SJSA1 (cell line): ENCODE measurements around the gene MAPKAPK3. TPM values are rescaled to one million over a fixed set of nuclear protein-coding genes. Genes with fewer than 3 reads are reported as not detected.
"Not testable (repeated sequence)": the region's sequence is repeated elsewhere in the genome, so short reads cannot be mapped to it uniquely, and the experiment has no call there.

Experiments used
- DNase-seq, 2 experiments: peaks; one replicate each; pipeline ENCODE4 v3.0.0-alpha.2; 2015 to 2020; ENCODE audit warnings: low spot score in 2 of 2, low read depth in 1 of 2
- H3K27ac ChIP-seq: fragments of 250-450 bp; sonication (Bioruptor Pico); 2 replicates; pipeline ENCODE4 v1.5.1; 2020; ENCODE audit warnings: mild to moderate bottlenecking, moderate library complexity
- H3K27me3 ChIP-seq: fragments of 250-450 bp; sonication (Bioruptor Pico); replicated peaks from 2 replicates; pipeline ENCODE4 v1.5.1; 2020; ENCODE audit warnings: mild to moderate bottlenecking, moderate library complexity
- H3K36me3 ChIP-seq: fragments of 250-450 bp; sonication (Bioruptor Pico); 2 replicates; pipeline ENCODE4 v1.5.1; 2020; ENCODE audit warnings: mild to moderate bottlenecking
- H3K4me1 ChIP-seq: fragments of 250-450 bp; sonication (Bioruptor Pico); replicated peaks from 2 replicates; pipeline ENCODE4 v1.6.1; 2021; ENCODE audit warnings: mild to moderate bottlenecking
- H3K4me3 ChIP-seq: fragments of 250-450 bp; sonication (Bioruptor Pico); 2 replicates; pipeline ENCODE4 v1.5.1; 2020; ENCODE audit warnings: mild to moderate bottlenecking
- H3K9me3 ChIP-seq: fragments of 250-450 bp; sonication (Bioruptor Pico); replicated peaks from 2 replicates; pipeline ENCODE4 v1.5.1; 2020; ENCODE audit warnings: mild to moderate bottlenecking
- total RNA-seq: library from RNA; depleted of rRNA; stranded (reverse); fragments of >200 nt; shearing (Covaris generic); gene quantifications from 2 replicates; pipeline ENCODE4 v1.2.3, GENCODE V29; 2014; rRNA removed

The MAPKAPK3 gene
- total RNA-seq, 1 experiment from 2014 or later: 7.3 TPM

DNA sequence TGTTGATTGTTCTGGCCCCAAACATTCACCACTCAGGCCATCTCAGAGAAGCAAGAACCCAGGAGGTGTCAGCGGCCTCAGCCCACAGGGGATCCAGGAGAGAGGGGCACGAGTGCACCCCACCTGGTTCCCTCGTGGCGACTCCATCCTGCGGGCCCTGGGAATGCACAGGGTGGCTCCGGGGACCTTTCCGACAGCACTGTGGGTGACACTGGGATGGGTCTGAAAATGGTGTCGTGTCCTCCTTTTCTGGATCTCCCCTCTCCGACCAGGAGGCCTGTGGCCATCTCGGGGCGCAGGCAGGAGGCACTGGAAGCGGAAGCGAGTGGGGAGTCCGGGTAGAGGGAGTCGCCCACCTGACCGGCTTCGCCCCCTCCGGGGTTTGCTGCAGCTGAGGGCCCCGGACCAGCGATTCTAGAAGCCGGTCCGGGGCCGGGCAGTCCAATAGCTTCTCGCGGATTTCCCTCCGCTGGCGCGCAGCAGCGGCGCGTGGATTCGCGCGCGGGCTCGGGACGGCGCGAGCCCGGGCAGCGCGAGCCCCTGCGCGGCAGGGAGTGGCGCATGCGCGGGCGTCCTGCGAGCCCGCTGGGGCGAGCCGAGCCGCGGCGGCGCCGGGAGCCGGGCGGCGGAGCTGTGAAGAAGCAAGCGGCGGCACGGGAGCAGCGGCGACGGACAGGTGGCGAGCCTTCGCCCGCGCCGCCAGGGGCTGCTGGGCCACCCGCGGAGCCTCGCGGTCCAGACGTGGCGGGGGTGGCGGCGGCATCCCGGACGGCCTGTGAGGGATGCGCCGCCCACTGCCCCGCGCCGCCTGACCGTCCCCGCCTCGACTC, 57.6 kb downstream of the MAPKAPK3 start, which contains the start of gene DOCK3:
DOCK3 (plus strand) TSS at position 579 of the 830 bp plus-strand sequence. CDS start 337 bp downstream, outside the sequence.
- no peaks in the 10 kb centered on the region for H3K36me3 ChIP-seq
- peak in 1 of 2 experiments; percentile 47 for DNase-seq
- peak within 1 kb of the TSS; percentile 21 for H3K4me3 ChIP-seq
- no peak within 1 kb of the TSS for H3K27ac ChIP-seq
- H3K4me1 ChIP-seq: peaks cover 26% of the 10 kb centered on the region
- no peaks in the 10 kb centered on the region; the same call in 1 of the 2 replicates for H3K9me3 ChIP-seq
- peaks cover 70% of the 10 kb centered on the region for H3K27me3 ChIP-seq

DNA sequence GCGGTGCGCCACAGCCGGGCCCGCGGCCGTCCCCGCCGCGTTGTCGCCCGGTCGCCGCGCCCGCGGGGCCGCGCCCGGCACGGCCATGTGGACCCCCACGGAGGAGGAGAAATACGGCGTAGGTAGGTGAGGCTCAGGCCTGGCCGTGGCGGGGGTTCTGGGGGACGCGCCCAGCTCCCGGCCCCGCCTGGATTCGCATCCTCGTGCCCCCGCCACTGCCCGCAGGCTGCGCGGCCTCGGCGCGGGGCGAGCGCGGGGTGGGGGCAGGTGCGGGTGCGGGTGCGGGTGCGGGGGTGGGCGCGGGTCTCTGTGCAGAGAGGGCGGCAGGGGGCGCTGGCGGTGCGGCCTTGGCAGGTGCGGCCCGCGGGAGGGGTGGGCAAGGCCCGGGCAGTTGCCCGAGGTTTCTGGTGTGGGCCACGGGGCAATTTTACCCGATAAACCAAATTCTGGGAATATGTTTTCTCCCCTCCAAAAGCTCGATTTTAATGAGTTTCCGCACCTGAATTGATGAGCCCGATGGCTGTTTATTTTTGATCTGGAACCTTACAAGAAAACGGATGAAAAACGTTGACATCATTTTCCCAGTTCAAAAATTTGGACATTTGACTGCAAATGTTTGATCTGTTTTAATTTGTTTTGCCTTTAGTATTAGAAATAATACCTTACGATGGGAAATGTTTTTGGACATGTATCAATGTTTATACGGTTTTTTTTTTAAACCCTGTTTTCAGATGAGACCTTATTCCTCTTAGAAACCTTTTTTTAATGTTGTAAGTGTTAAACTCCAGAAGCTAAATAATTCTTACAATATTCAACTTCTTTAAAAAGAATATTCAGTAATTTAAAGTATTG, 58.5 kb downstream of the MAPKAPK3 start:
- Histone ChIP-seq H3K4me3 (peak overlapping the region; percentile 21), H3K27ac (no peak overlapping the region), H3K36me3 (no peaks in the 10 kb centered on the region), H3K9me3 (no peaks in the 10 kb centered on the region; the same call in 1 of the 2 replicates), H3K4me1 (peaks cover 26% of the 10 kb centered on the region), H3K27me3 (peaks cover 73% of the 10 kb centered on the region)
- no peak for DNase-seq

DNA sequence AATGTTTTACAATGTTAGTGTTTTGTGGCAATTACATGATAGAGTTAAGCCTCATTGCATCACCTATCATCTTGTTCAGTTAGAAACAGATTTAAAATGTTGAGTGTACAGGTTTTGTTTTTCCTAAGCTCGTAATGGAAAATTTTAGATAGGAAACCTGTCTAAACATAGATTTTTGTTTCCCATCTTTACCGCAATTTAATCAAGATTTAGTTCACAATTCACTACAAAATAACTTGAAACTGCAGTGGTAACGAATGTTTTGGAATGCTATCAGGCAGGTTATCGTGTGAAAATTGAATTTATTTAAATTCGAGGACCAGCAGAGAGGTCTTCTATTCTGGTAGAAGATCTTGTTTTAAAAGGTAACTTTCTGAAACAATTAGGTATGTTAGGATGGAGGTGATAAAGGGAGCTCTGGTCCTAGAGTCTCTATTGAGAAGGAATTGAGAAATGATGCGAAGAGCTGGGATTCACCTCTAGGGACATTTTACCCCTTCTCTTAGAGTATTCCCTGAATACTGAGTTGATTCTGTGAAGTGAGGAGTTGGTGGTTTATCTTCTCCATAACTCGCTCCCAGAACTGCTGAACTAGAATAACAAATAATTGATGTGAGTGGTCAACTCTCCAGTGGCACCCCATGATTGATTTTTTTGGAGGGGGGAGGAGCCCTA, 59.2 kb downstream of the MAPKAPK3 start:
- Histone ChIP-seq H3K9me3 (no peaks in the 10 kb centered on the region; the same call in 1 of the 2 replicates), H3K36me3 (no peaks in the 10 kb centered on the region), H3K4me1 (peaks cover 19% of the 10 kb centered on the region), H3K27ac (no peak overlapping the region), H3K27me3 (peaks cover 73% of the 10 kb centered on the region), H3K4me3 (no peak overlapping the region)
- DNase-seq: no peak

DNA sequence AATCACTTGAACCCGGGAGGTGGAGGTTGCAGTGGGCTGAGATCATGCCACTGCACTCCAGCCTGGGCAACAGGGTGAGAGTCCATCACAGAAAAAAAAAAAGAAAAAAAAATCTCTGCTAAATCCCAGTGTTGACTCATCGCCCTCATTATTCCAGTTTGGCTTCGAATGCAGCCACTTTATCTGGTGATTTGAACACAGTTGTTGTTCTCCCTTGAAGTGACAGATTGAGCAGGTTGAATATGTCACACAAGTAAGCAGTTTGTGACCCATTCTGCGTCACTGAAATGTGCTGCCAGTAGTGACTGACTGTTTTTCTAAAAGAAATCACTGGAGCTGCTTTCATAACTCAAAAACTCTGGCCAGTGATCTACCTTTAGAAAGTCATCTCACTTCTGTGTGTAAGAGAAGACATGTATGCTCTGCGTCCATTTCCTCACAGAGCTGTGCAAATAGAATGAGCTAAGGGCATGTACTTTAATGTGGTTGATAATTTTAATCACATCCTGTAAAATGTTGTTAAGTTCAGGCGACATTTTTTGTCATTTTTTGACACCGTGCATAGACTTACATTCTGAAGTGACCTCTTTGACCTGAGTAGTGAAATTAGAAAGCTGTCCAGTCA, 70.3 kb downstream of the MAPKAPK3 start:
- no peaks in the 10 kb centered on the region for H3K36me3 ChIP-seq
- no peaks in the 10 kb centered on the region for H3K4me1 ChIP-seq
- H3K27ac ChIP-seq: no peak overlapping the region
- peaks cover 26% of the 10 kb centered on the region for H3K27me3 ChIP-seq
- H3K9me3 ChIP-seq: no peaks in the 10 kb centered on the region
- DNase-seq: no peak
- H3K4me3 ChIP-seq: no peak overlapping the region

DNA sequence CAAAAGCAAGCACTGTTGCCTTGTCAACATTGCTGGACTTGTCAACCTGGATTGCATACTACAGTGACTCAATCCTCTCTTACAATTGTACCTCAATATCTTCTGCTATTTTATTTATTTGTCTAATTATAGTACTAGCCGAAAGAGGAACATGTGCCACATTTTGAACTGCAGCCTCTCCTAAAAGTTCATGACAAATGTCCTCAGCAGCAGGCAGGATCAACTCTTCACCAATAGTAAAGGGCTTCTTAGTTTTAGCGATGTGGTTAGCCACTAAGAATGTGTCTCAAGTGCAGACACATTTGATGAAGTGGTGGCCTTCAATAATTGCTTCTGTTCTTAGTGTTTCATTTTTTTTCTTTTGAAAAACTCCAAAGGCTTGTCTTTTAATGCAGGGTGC, 71.0 kb downstream of the MAPKAPK3 start:
- Histone ChIP-seq H3K36me3 (no peaks in the 10 kb centered on the region), H3K27me3 (peaks cover 26% of the 10 kb centered on the region), H3K9me3 (no peaks in the 10 kb centered on the region), H3K27ac (no peak overlapping the region), H3K4me3 (no peak overlapping the region), H3K4me1 (no peaks in the 10 kb centered on the region)
- DNase-seq: no peak

DNA sequence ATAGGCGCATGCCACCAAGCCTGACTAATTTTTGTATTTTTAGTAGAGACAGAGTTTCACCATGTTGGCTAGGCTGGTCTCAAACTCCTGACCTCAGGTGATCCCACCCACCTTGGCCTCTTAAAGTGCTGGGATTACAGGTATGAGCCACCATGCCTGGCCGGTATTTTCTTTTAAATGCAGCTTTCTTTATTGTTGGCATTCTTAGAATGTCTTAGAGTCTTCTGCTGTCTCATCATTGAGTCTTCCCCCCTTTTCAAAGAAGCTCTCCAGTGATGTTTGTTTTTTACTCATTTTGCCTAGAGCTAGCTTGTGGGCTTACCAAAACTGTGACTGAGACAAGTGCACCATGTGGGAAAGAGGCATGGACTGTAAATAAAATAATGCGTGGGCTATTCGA, 71.7 kb downstream of the MAPKAPK3 start:
- H3K4me3 ChIP-seq, DNase-seq, H3K4me1 ChIP-seq: not testable (repeated sequence)

DNA sequence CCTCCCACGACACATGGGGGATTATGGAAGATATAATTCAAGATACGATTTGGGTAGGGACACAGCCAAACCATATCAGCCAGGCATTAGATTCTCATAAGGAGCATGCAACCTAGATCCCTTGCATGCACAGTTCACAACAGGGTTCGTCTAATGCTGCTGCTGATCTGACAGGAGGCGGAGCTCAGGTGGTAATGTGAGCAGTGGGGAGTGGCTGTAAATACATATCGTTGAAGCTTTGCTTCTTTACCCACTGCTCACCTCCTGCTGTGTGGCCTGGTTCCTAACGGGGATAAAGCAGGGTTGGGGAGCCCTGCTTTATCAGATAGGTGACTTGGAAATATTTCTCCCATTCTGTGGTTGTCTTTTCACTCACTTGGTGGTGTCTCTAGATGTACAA, 72.6 kb downstream of the MAPKAPK3 start:
- Histone ChIP-seq H3K27me3 (peaks cover 18% of the 10 kb centered on the region), H3K27ac (no peak overlapping the region), H3K36me3 (no peaks in the 10 kb centered on the region), H3K4me1 (no peaks in the 10 kb centered on the region), H3K9me3 (no peaks in the 10 kb centered on the region), H3K4me3 (no peak overlapping the region)
- no peak for DNase-seq

More for the DNA sequence above, 71.7 kb downstream of the MAPKAPK3 start:
- not testable (repeated sequence) for H3K36me3 ChIP-seq, H3K27ac ChIP-seq, H3K9me3 ChIP-seq
- H3K27me3 ChIP-seq: peaks cover 20% of the 10 kb centered on the region

DNA sequence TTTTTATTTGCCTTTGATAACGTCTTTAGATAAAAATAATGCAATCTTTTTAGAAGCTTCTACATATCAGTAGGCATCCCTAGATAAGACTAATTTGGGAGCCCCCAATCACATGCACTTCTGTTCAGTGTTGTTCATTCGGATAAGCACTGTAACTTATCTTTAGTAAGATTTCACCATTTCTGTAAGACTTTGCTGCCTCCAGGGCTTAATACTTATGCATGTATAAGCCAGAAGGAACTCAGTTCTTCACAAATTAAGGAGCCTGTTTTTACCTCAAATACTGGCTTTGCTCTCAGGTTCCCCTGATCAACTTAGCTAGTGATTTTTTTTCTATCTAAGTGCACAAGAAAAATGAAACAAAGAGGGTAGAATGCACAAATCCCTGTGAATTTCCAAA, 78.1 kb downstream of the MAPKAPK3 start:
- Histone ChIP-seq H3K27ac (no peak overlapping the region), H3K36me3 (no peaks in the 10 kb centered on the region), H3K4me3 (no peak overlapping the region), H3K9me3 (no peaks in the 10 kb centered on the region), H3K27me3 (no peaks in the 10 kb centered on the region; the same call in 1 of the 2 replicates), H3K4me1 (no peaks in the 10 kb centered on the region)
- no peak for DNase-seq

DNA sequence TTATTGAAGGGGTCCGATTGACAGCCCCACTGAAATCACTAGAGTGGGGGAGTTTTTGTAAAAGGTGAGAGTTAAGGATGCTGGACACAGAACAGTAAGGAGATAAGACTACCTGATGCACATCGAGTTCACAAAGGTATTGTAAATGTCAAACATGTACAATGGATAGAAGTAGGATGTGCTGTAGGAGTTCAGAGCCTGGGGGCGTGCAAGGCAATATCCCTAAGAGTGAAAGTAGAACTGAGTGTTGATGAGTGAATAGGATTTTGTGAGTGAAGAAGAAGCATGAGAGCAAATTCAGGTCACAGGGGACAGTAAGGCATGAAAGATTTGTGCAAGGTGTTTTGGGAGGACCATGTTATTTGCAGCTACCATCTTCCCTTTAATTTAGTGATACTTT, 79.3 kb downstream of the MAPKAPK3 start:
- no peaks in the 10 kb centered on the region for H3K4me1 ChIP-seq
- no peak overlapping the region for H3K4me3 ChIP-seq
- H3K36me3 ChIP-seq: no peaks in the 10 kb centered on the region
- DNase-seq: no peak
- no peak overlapping the region for H3K27ac ChIP-seq
- H3K9me3 ChIP-seq: no peaks in the 10 kb centered on the region
- H3K27me3 ChIP-seq: no peaks in the 10 kb centered on the region; the same call in 1 of the 2 replicates

DNA sequence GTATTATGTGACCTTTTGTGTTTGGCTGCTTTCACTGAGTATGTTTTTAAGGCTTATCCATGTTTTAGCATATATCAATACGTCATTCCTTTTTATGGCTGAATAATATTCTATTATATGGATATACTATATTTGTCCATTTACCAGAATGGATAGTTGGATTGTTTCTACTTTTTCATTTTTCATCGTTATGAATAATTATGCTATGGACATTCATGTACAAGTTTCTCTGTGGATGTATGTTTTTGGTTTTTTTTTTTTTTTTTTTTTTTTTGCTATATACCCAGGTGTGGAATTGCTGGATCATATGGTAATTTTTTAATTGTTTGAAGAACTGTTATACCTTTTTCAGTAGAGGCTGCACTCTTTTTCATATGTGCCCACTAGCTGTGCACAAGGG, 81.3 kb downstream of the MAPKAPK3 start:
- Histone ChIP-seq H3K36me3 (no peaks in the 10 kb centered on the region), H3K4me1 (no peaks in the 10 kb centered on the region), H3K27me3 (no peaks in the 10 kb centered on the region; the same call in 1 of the 2 replicates), H3K9me3 (no peaks in the 10 kb centered on the region), H3K4me3 (no peak overlapping the region), H3K27ac (no peak overlapping the region)
- no peak for DNase-seq

Other genes with a start within 250 kb of the MAPKAPK3 start
- gene CACNA2D2, start 113.5 kb upstream of the MAPKAPK3 start, total RNA-seq: not detected in 2 replicates
- gene C3orf18, start 49.4 kb upstream of the MAPKAPK3 start, total RNA-seq: 9.1 and 15.2 TPM in 2 replicates
- 7.3 and 9.3 TPM in 2 replicates for gene HEMK1, start 47.6 kb upstream of the MAPKAPK3 start, total RNA-seq
- 0.92 TPM in 1 of 2 replicates, not detected in the other for gene CISH, start 5.4 kb upstream of the MAPKAPK3 start, total RNA-seq
- gene DOCK3, start 57.8 kb downstream of the MAPKAPK3 start, total RNA-seq: 0.09 and 0.29 TPM in 2 replicates